Measurements from ENCODE around the gene NRN1L.
"Not testable (repeated sequence)": the region's sequence is repeated elsewhere in the genome, so short reads cannot be mapped to it uniquely, and the experiment has no call there.

NRN1L gene

DNA sequence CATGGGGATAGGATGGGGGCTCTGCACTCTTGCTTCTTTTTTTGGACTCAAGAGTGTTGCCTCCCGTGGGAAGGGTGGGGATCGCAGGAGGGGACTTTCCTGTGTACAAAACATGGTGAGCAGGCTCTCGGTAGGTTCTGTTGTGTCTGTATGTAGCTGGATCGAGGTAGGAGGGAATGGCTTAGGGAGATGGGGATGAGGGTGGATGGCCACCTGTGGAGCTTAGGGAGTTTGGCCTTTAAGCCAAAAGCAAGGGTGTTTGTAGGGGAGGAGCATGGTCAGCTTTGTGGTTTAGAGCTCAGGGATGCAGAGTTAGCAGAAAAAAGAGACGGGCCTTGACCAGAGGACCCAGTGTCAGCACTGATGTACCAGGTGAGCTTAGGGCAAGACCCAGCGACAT is 22.8 kb upstream of the NRN1L start:
- no peak for FAIRE-seq

DNA sequence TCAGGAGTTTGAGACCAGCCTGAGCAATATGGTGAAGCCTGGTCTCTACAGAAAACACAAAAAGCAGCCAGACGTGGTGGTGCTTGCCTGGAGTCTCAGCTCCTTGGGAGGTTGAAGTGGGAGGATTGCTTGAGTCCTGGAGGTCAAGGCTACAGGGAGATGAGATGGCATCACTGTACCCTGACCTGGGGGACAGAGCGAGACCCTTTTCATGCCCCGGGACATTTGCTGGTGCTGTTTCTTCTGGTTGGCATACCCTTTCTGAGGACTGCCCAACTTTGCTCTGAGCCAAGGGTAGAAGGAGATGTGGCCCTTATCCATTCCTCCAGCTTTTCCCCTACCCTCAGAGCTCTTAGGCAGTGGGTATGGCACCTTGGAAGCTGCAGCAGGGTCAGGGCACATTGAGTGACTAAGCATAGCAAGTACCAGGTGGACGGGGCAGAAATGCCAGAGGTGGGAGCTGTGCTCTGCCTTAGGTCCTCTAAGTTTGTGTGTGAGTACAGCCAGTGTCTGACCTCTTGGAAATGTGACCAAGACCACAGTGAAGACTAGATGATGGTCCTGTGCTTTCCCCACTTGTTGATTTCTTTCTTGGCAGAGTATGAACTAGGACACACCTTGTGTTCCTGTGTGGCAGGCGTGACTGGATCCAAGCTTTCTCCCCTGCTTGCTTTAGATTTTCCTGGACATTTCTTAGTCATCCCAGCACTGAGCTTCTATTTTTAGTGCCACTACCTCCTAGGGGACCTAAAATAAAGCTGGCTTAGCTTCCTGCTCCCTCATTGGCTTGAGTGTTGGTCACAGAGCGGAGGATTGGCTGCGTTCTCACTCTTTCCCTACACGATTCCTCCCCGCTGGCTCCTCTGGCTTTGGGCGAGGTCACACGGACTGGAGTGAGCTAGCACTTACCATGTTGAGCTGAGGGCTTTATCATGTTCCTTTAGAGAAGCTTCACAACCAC is 21.8 kb upstream of the NRN1L start:
- FAIRE-seq = no peak

GRCh38 chr16:67864044-67864443 is 20.6 kb upstream of the NRN1L start:
- not testable (repeated sequence) for FAIRE-seq

GRCh38 chr16:67864594-67864993 is 20.1 kb upstream of the NRN1L start:
- FAIRE-seq = no peak

DNA sequence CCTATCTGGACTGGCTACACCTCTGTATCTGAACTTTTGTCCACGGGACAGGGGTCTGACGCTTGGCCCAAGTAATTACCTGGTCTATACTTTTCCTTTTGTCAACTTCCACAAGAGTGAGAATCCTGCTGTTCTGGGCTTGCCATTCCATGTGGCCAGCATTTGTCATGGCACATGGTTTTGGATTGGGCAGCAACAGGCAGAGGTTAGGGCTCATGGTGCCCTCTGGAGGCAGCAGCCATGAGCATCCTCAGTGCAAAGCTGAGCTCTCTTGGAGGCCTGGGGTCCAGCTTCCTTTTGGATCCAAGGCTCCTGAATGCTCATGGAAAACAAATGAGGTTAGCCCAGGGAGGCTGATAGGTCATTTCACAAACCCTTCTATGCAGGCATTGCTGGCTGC is 19.4 kb upstream of the NRN1L start:
- no peak for FAIRE-seq

- no peak for FAIRE-seq
Measured at GRCh38 chr16:67868290-67868689, 16.4 kb upstream of the NRN1L start.

DNA sequence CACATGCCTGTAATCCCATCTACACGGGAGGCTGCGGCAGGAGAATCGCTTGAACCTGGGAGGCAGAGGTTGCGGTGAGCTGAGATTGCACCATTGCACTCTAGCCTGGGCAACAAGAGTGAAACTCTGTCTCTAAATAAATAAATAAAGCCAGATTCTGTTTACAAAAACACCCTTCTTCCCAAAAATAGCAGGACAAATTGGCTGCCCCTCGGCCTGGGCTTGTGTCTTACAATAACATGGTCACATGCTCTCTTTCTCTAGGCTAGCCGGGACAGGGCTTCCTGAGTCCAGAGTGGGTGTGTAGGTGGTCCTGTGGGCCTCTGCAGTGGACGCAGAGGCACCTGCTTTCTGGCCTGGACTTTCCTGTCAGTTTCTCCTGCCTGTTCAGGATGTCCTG is 15.0 kb upstream of the NRN1L start:
- FAIRE-seq = no peak

DNA sequence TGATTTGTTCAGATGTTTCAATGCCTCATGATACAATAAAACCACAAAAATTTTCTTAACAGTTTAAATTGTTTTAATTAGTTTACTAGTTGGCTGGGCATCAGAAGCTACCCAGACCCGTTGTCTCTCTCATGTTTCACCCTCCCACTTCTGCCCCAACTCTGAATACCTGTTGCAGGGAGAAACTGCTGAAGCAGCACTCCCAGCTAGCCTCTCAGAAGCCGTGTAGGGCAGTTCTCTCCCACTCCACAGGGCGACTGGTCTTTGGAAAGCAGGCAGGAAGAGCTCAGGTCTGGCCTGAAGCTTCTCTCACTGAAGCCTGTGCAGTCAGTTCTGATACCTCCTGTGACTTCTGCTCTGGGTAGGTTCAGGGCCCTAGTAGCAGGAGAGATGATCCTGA is 13.4 kb upstream of the NRN1L start:
- no peak for FAIRE-seq

- FAIRE-seq = no peak
Measured at GRCh38 chr16:67872131-67872630, 12.5 kb upstream of the NRN1L start.

DNA sequence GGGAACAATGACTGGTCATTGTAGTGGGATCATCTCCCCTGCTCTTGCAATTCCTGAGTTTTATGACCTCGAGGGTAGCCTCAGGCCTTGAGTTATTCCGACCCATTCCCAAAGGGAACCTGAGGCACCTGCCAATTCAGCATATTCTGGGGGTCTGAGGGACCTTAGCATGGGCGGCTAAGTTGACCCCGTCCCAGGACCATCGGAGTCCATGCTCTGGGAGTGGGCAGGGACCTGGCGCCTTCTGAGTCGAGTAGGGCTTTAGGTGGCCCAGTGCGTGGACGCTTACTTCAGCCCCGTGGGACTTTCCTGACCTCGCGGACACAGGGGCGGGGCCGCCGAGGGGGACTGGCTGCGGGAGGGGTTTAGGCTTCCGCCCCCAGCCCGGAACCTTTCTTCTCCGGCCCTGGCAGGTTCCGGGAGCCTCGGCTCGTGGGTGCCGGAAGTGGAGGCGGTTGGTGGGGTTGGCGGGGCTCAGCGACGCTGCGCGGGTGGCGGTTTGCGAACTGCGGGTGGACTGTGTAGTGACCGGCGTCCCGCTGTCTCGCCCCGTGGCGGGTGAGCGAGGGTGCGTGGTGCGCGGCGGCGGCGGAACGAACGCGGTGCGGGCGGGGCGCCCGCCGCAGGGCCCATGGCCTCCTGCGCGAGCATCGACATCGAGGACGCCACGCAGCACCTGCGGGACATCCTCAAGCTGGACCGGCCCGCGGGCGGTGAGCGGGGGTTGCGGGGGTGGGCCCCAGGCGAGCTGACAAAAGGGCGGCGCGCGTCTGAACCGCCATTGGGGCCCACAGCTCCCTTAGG is 11.9 kb upstream of the NRN1L start, which contains the start of gene EDC4:
EDC4 (plus strand) TSS at position 422 of the 804 bp plus-strand sequence; CDS start at position 632, 210 bp downstream.
- no peak for FAIRE-seq

DNA sequence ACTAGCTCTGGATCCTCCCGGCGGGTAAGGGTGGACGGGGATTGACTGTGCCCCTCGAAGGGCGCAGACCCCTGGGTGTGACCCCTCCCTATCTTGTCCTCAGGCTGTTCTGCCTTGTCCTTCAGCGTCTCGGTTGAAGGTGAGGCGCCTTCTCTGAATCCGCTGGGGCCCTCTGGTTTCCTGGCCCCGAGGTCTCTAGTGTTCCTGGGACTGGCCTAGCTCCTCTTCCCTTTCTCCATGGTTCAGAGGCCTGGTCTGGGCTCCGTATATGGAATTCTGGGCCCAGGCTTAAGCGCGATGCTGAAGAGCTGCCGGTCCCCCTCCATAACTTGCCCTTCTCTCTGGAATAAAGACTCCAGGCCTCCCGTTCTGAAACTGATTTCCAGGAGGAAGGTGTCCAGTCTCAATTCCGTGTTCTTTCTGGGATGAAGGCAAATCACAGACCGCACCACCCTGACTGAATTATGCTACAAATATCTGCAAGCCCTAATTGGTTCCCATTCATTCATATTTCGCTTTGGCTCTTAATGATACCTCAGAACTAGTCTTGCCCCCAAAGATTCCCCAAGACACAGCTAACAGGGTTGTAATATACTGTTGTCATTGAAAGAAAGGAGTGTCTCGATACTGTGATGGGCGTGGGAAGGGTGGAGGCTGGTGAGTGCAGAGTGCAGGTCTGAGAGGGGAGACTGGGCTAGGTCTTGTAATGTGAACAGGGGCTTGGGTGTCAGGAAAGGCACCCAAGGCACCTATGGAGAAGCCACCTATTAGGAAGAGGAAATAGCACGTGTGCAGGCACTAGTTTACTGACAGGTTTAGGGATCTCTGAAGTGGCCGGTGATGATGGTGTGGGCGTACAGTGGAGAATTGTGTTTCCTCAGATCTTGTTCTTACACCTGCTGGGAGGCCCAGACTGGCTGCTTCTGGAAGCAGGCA is 11.0 kb upstream of the NRN1L start:
- FAIRE-seq = no peak

- no peak for FAIRE-seq
Measured at GRCh38 chr16:67874372-67874771, 10.3 kb upstream of the NRN1L start.

DNA sequence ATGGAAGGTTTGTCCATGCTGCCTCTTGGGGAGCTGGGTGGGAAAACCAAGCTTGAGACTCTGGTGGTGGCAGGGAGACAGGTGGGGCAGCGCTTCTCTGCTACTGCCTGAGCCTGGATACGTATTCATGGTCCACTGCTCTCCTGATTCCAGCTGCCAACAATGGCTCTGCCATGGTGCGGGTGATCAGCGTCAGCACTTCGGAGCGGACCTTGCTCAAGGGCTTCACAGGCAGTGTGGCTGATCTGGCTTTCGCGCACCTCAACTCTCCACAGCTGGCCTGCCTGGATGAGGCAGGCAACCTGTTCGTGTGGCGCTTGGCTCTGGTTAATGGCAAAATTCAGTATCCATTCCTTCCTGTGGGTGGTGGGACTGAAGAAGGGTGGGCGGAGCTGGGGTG is 7.6 kb upstream of the NRN1L start:
- FAIRE-seq = no peak

- FAIRE-seq = no peak
Measured at GRCh38 chr16:67878232-67878631, 6.5 kb upstream of the NRN1L start.

- no peak for FAIRE-seq
Measured at GRCh38 chr16:67878846-67879245, 5.8 kb upstream of the NRN1L start.

GRCh38 chr16:67879462-67879861 is 5.2 kb upstream of the NRN1L start:
- no peak for FAIRE-seq

DNA sequence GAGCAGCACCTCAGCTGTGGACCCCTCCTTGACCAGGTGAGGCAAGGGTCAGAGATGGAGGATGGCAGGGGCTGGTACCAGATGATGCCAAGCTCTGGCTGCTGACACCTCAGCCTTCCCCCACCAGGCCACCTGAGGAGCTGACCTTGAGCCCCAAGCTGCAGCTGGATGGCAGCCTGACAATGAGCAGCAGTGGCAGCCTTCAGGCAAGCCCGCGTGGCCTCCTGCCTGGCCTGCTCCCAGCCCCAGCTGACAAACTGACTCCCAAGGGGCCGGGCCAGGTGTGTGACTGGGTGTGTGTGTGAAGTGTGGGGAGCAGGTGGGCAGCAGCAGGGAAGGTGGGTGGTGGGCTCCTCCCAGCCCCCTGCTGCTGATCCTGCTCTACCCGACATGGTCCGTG is 4.7 kb upstream of the NRN1L start:
- no peak for FAIRE-seq

- no peak for FAIRE-seq
Measured at GRCh38 chr16:67880584-67880983, 4.1 kb upstream of the NRN1L start.

DNA sequence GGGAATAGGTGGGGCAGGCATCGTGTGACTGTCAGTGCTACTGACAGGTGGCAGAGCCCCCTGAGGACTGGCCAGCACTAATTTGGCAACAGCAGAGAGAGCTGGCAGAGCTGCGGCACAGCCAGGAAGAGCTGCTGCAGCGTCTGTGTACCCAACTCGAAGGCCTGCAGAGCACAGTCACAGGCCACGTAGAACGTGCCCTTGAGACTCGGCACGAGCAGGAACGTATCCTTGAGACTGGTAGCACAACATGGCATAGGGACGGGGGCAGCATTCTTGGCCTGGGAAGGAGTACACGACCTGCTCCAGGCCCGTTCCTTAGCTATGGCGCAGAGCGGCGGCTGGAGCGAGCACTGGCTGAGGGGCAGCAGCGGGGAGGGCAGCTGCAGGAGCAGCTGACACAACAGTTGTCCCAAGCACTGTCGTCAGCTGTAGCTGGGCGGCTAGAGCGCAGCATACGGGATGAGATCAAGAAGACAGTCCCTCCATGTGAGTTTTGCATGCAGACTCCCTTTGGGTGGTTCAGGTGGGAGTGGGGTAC is 3.0 kb upstream of the NRN1L start:
- no peak for FAIRE-seq

DNA sequence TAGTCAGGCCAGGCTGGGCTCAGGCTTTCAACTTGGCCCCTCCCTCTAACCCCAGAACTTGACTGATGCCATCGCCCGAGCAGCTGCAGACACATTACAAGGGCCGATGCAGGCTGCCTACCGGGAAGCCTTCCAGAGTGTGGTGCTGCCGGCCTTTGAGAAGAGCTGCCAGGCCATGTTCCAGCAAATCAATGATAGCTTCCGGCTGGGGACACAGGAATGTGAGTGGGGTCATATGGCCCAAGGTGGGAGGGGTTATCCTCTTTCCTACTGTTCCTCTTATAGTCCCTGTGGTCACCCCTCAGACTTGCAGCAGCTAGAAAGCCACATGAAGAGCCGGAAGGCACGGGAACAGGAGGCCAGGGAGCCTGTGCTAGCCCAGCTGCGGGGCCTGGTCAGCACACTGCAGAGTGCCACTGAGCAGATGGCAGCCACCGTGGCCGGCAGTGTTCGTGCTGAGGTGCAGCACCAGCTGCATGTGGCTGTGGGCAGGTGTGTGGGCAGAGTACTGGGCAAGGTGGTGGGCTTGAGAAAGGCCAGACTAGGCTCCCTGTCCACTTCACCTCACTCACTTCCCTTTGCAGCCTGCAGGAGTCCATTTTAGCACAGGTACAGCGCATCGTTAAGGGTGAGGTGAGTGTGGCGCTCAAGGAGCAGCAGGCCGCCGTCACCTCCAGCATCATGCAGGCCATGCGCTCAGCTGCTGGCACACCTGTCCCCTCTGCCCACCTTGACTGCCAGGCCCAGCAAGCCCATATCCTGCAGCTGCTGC is 2.1 kb upstream of the NRN1L start:
- no peak for FAIRE-seq

- no peak for FAIRE-seq
Measured at GRCh38 chr16:67883146-67883871, 1.4 kb upstream of the NRN1L start.
